PC-3 (cell line): ENCODE data around the gene TMEM187. TPM values are rescaled to one million over a fixed set of nuclear protein-coding genes. Genes with fewer than 3 reads are reported as not detected.

ENCODE experiments used
- ATAC-seq: fragments of 200-7000 bp; cut with Tn5 transposase; 2 replicates; pipeline ENCODE4 v1.9.1; 2020; ENCODE audit warnings: mild to moderate bottlenecking, moderate library complexity
- BruUV-seq: library from RNA; stranded (reverse); fragments of 400-500 nt; replicated peaks from 2 replicates; lab custom pipeline; 2021; lab: Mats Ljungman, UMichigan
- CTCF ChIA-PET: fragments of 300-600 bp; sonication (Branson Sonifier 250); formaldehyde crosslinking; loops from one replicate; lab custom pipeline; 2022; ENCODE audit warnings: antibody characterized with exemption; lab: Charles Lee
- POLR2A ChIA-PET: fragments of 300-600 bp; sonication (Branson Sonifier 250); formaldehyde crosslinking; loops from one replicate; lab custom pipeline; 2022; ENCODE audit warnings: antibody characterized with exemption; ENCODE audit not compliant: unreplicated experiment; lab: Charles Lee
- DNase-seq: peaks from one replicate; pipeline ENCODE4 v3.0.0-alpha.2; 2015
- H2AFZ ChIP-seq: fragments of 300-600 bp; sonication (generic); 2 replicates; pipeline ENCODE4 v1.6.0; 2016; ENCODE audit warnings: antibody characterized with exemption, low read length
- H3F3A ChIP-seq: fragments of 300-600 bp; sonication (generic); one replicate; pipeline ENCODE4 v1.6.0; 2017; ENCODE audit warnings: antibody characterized with exemption, low read length, control low read depth, mild to moderate bottlenecking; ENCODE audit not compliant: unreplicated experiment
- H3K27ac ChIP-seq: fragments of 300-600 bp; sonication (generic); 2 replicates; pipeline ENCODE4 v1.5.1; 2016; ENCODE audit warnings: mild to moderate bottlenecking, low read length
- H3K27me3 ChIP-seq: fragments of 300-600 bp; sonication (generic); 2 replicates; pipeline ENCODE4 v1.6.1; 2016; ENCODE audit warnings: low read length, mixed read lengths
- H3K36me3 ChIP-seq: fragments of 300-600 bp; sonication (generic); 2 replicates; pipeline ENCODE4 v1.6.1; 2016; ENCODE audit warnings: low read depth, mixed run types, low read length, mixed read lengths
- H3K4me1 ChIP-seq: fragments of 300-600 bp; sonication (generic); 2 replicates; pipeline ENCODE4 v1.5.1; 2016; ENCODE audit warnings: low read length; ENCODE audit not compliant: insufficient read depth
- H3K4me2 ChIP-seq: fragments of 300-600 bp; sonication (generic); 2 replicates; pipeline ENCODE4 v1.6.0; 2016; ENCODE audit warnings: low read length
- H3K4me3 ChIP-seq: fragments of 300-600 bp; sonication (generic); 2 replicates; pipeline ENCODE4 v1.5.1; 2016; ENCODE audit warnings: mild to moderate bottlenecking, low read length, mixed read lengths
- H3K79me2 ChIP-seq: fragments of 300-600 bp; sonication (generic); 2 replicates; pipeline ENCODE4 v1.6.1; 2017; ENCODE audit warnings: low read length, mixed read lengths
- H3K9ac ChIP-seq: fragments of 300-600 bp; sonication (generic); 2 replicates; pipeline ENCODE4 v1.6.0; 2016; ENCODE audit warnings: mild to moderate bottlenecking, low read length
- H3K9me2 ChIP-seq: fragments of 300-600 bp; sonication (generic); replicated peaks from 2 replicates; pipeline ENCODE4 v1.6.1; 2016; ENCODE audit warnings: mixed run types, low read length, mixed read lengths
- H3K9me3 ChIP-seq: fragments of 300-600 bp; sonication (generic); 2 replicates; pipeline ENCODE4 v1.6.1; 2016; ENCODE audit warnings: low read length, mixed read lengths
- H4K20me1 ChIP-seq: fragments of 300-600 bp; sonication (generic); 2 replicates; pipeline ENCODE4 v1.6.1; 2016; ENCODE audit warnings: low read length, mixed read lengths
- CTCF ChIP-seq: fragments of 300-600 bp; sonication (generic); conservative IDR thresholded peaks from 2 replicates; pipeline ENCODE4 v1.5.1; 2017; ENCODE audit warnings: antibody characterized with exemption, low read depth, mild to moderate bottlenecking, low read length
- EZH2 ChIP-seq: fragments of 300-600 bp; sonication (generic); IDR thresholded peaks from one replicate; pipeline ENCODE4 v1.6.1; 2017; ENCODE audit warnings: antibody characterized with exemption, mild to moderate bottlenecking, low read length; ENCODE audit not compliant: unreplicated experiment
- EZH2phosphoT487 ChIP-seq: fragments of 300-600 bp; sonication (generic); IDR thresholded peaks from 2 replicates; pipeline ENCODE4 v1.6.1; 2018; ENCODE audit warnings: mild to moderate bottlenecking, antibody characterized with exemption, low read length, borderline replicate concordance
- intact Hi-C: fragments of 100-400 bp; cut with micrococcal nuclease; formaldehyde crosslinking; loops from 2 replicates; pipeline ENCODE4 v1.9.0; 2023
- total RNA-seq: library from RNA; depleted of rRNA; stranded (reverse); fragments of >200 nt; gene quantifications from 2 replicates; pipeline ENCODE4 v1.2.3, GENCODE V29; 2014

The TMEM187 gene
- total RNA-seq, 1 experiment from 2014 or later: 10.6 TPM

GRCh38 chrX:153944800-153945150 is 27.8 kb upstream of the TMEM187 start:
- H4K20me1 ChIP-seq: no peaks in the 10 kb centered on the region
- no peaks in the 10 kb centered on the region for H3K4me1 ChIP-seq
- no peaks in the 10 kb centered on the region for H3K27me3 ChIP-seq
- H3K36me3 ChIP-seq: no peaks in the 10 kb centered on the region; the same call in 1 of the 2 replicates
- H3F3A ChIP-seq: no peaks in the 10 kb centered on the region
- no peak overlapping the region for H3K4me3 ChIP-seq
- ATAC-seq (no peak), DNase-seq (no peak)
- no peak overlapping the region for H3K27ac ChIP-seq
- no TSS peak for BruUV-seq
- TF ChIP-seq EZH2: no peak
- no peak for TF ChIP-seq EZH2phosphoT487
- intact Hi-C loops: no loop called here
- H3K9me3 ChIP-seq: no peaks in the 10 kb centered on the region
- H2AFZ ChIP-seq: no peak overlapping the region
- ChIA-PET POLR2A (no interaction called here), CTCF (interaction anchor here (1.1 kb wide), 1 partner anchor 10 kb away, joined by 6 read pairs; the partner anchor contains the start of gene NAA10)
- H3K79me2 ChIP-seq: no peaks in the 10 kb centered on the region
- H3K9me2 ChIP-seq: no peaks in the 10 kb centered on the region
- no peak overlapping the region for H3K4me2 ChIP-seq
- H3K9ac ChIP-seq: no peak overlapping the region

- Histone ChIP-seq H3K9me3 (no peaks in the 10 kb centered on the region), H3K9ac (no peak overlapping the region), H3F3A (no peaks in the 10 kb centered on the region), H3K4me2 (no peak overlapping the region), H3K27me3 (no peaks in the 10 kb centered on the region), H3K4me3 (no peak overlapping the region), H2AFZ (no peak overlapping the region), H3K79me2 (no peaks in the 10 kb centered on the region), H3K9me2 (no peaks in the 10 kb centered on the region), H3K36me3 (peaks cover 9% of the 10 kb centered on the region; the same call in 1 of the 2 replicates), H3K4me1 (no peaks in the 10 kb centered on the region), H3K27ac (no peak overlapping the region), H4K20me1 (no peaks in the 10 kb centered on the region)
- intact Hi-C loops: loop anchor here (2.0 kb wide), 1 partner anchor 17 kb away; no protein-coding TSS in a partner anchor
- no TSS peak for BruUV-seq
- no peak for ATAC-seq
- ChIA-PET CTCF (interaction anchor here (0.6 to 1.1 kb wide), 3 partner anchors 11 to 180 kb away, joined by 3 to 6 read pairs (median 3); partner anchors contain the start of gene NAA10), POLR2A (no interaction called here)
- no peak for DNase-seq
- TF ChIP-seq CTCF (no peak), EZH2phosphoT487 (no peak), EZH2 (no peak)
These were observed 26.3 kb upstream of the TMEM187 start for GRCh38 chrX:153945956-153946943.

- H3K27me3 ChIP-seq: no peaks in the 10 kb centered on the region
- DNase-seq (peak; percentile 84), ATAC-seq (peak; percentile 88)
- H3K4me1 ChIP-seq: no peaks in the 10 kb centered on the region
- no peak overlapping the region for H3K4me2 ChIP-seq
- no peaks in the 10 kb centered on the region for H3K79me2 ChIP-seq
- no peaks in the 10 kb centered on the region for H3K9me3 ChIP-seq
- no peak overlapping the region for H2AFZ ChIP-seq
- TF ChIP-seq CTCF (peak; percentile 93), EZH2 (no peak), EZH2phosphoT487 (no peak)
- no peaks in the 10 kb centered on the region for H3K9me2 ChIP-seq
- no peaks in the 10 kb centered on the region for H4K20me1 ChIP-seq
- intact Hi-C loops: loop anchor here (1.0 to 2.0 kb wide), 3 partner anchors 18 to 183 kb away; partner anchors contain the start of gene PLXNB3
- ChIA-PET CTCF (interaction anchor here (0.5 to 1.0 kb wide), 8 partner anchors 19 to 220 kb away, joined by 3 to 16 read pairs (median 5); no protein-coding TSS in a partner anchor), POLR2A (no interaction called here)
- H3K27ac ChIP-seq: no peak overlapping the region
- H3K36me3 ChIP-seq: peaks cover 13% of the 10 kb centered on the region; the same call in 1 of the 2 replicates
- no peak overlapping the region for H3K4me3 ChIP-seq
- H3F3A ChIP-seq: no peaks in the 10 kb centered on the region
- no peak overlapping the region for H3K9ac ChIP-seq
- BruUV-seq: no TSS peak
These were observed 25.4 kb upstream of the TMEM187 start for GRCh38 chrX:153947009-153947769.
